OCI-LY7 (cell line): Measurements from ENCODE around the gene SLC13A3. TPM values are rescaled to one million over a fixed set of nuclear protein-coding genes. Genes with fewer than 3 reads are reported as not detected.

Experiments used
- BruUV-seq: library from RNA; stranded (reverse); fragments of 400-500 nt; replicated peaks from 2 replicates; lab custom pipeline; 2021; lab: Mats Ljungman, UMichigan
- CTCF ChIA-PET: fragments of 300-600 bp; sonication (Branson Sonifier 250); formaldehyde crosslinking; loops from one replicate; lab custom pipeline; 2022; ENCODE audit warnings: antibody characterized with exemption; ENCODE audit not compliant: unreplicated experiment; lab: Charles Lee
- POLR2A ChIA-PET: fragments of 300-600 bp; sonication (Branson Sonifier 250); formaldehyde crosslinking; loops from one replicate; lab custom pipeline; 2022; ENCODE audit warnings: antibody characterized with exemption; lab: Charles Lee
- DNase-seq: peaks from one replicate; pipeline ENCODE4 v3.0.0-alpha.2; 2015; ENCODE audit warnings: low spot score
- H2AFZ ChIP-seq: fragments of 200-600 bp; sonication (generic), shearing (Covaris generic); 2 replicates; pipeline ENCODE4 v1.6.1; 2014; ENCODE audit warnings: mild to moderate bottlenecking, antibody characterized with exemption, low read length, moderate library complexity
- H3K27ac ChIP-seq: fragments of 200-600 bp; sonication (generic); 2 replicates; pipeline ENCODE4 v1.5.1; 2014; ENCODE audit warnings: mixed run types, low read depth, mild to moderate bottlenecking, moderate library complexity, low read length, inconsistent platforms; ENCODE audit not compliant: poor library complexity, severe bottlenecking
- H3K36me3 ChIP-seq: fragments of 200-600 bp; sonication (generic); 2 replicates; pipeline ENCODE4 v1.6.1; 2014; ENCODE audit warnings: mild to moderate bottlenecking, antibody characterized with exemption, low read length, moderate library complexity, mixed read lengths; ENCODE audit not compliant: insufficient read depth
- H3K4me1 ChIP-seq: fragments of 200-600 bp; sonication (generic); 2 replicates; pipeline ENCODE4 v1.5.1; 2014; ENCODE audit warnings: mild to moderate bottlenecking, low read length; ENCODE audit not compliant: insufficient read depth, poor library complexity, severe bottlenecking
- H3K4me2 ChIP-seq: fragments of 200-600 bp; sonication (generic); 2 replicates; pipeline ENCODE4 v1.6.1; 2014; ENCODE audit warnings: mild to moderate bottlenecking, low read length
- H3K4me3 ChIP-seq: fragments of 200-600 bp; sonication (generic); 2 replicates; pipeline ENCODE4 v1.5.1; 2014; ENCODE audit warnings: mild to moderate bottlenecking, low read depth, low read length; ENCODE audit not compliant: poor library complexity, severe bottlenecking
- H3K79me2 ChIP-seq: fragments of 200-600 bp; sonication (generic); 2 replicates; pipeline ENCODE4 v1.6.1; 2016; ENCODE audit warnings: low read depth, mild to moderate bottlenecking, low read length, moderate library complexity, mixed read lengths; ENCODE audit not compliant: insufficient read depth
- H3K9me2 ChIP-seq: fragments of 200-600 bp; sonication (generic); 2 replicates; pipeline ENCODE4 v1.6.1; 2016; ENCODE audit warnings: mild to moderate bottlenecking, low read length, mixed read lengths; ENCODE audit not compliant: insufficient read depth
- H3K9me3 ChIP-seq: fragments of 200-600 bp; sonication (generic); 2 replicates; pipeline ENCODE4 v1.6.1; 2014; ENCODE audit warnings: mild to moderate bottlenecking, mixed run types, low read length, mixed read lengths
- H4K20me1 ChIP-seq: fragments of 200-600 bp; sonication (generic); 2 replicates; pipeline ENCODE4 v1.6.1; 2014; ENCODE audit warnings: mild to moderate bottlenecking, antibody characterized with exemption, low read length, moderate library complexity, mixed read lengths; ENCODE audit not compliant: insufficient read depth
- EZH2phosphoT487 ChIP-seq: fragments of 200-600 bp; sonication (generic); IDR thresholded peaks from 2 replicates; pipeline ENCODE4 v1.6.1; 2018; ENCODE audit warnings: low read depth, borderline replicate concordance, mild to moderate bottlenecking, mixed run types, antibody characterized with exemption, low read length, moderate library complexity, mixed read lengths
- intact Hi-C: fragments of 100-400 bp; cut with micrococcal nuclease; formaldehyde crosslinking; loops from one replicate; pipeline ENCODE4 v1.10.0; 2022; ENCODE audit not compliant: unreplicated experiment
- total RNA-seq, 2 experiments: library from RNA; depleted of rRNA in 1 of 2; stranded (reverse); fragments of >200 nt in 1 of 2; shearing (Covaris generic) in 1 of 2; gene quantifications; 2 replicates each; pipeline ENCODE4 v1.2.3, GENCODE V29; 2014 to 2022
- TF ChIP-seq, protein P1 (sequence below): fragments of 200-600 bp; sonication (generic); conservative IDR thresholded peaks from 2 replicates; pipeline ENCODE4 v1.5.1; 2014; ENCODE audit warnings: mild to moderate bottlenecking, antibody characterized with exemption, low read length, moderate library complexity, mixed read lengths

SLC13A3 gene
- total RNA-seq, 2 experiments from 2014 or later, result not detected

- ChIA-PET CTCF (no interaction called here), POLR2A (no interaction called here)
- H3K4me3 ChIP-seq, result no peak overlapping the region
These were observed 103.3 kb downstream of the SLC13A3 start for GRCh38 chr20:46547995-46548394.

GRCh38 chr20:46546936-46547335 lies 104.3 kb downstream of the SLC13A3 start:
- no peaks in the 10 kb centered on the region for H3K36me3 ChIP-seq
- H2AFZ ChIP-seq, result no peak overlapping the region
- ChIA-PET CTCF (no interaction called here), POLR2A (no interaction called here)
- no peak for DNase-seq
- intact Hi-C loops, result no loop called here
- H3K9me2 ChIP-seq, result no peaks in the 10 kb centered on the region
- H3K4me2 ChIP-seq, result no peak overlapping the region
- BruUV-seq, result no TSS peak
- no peaks in the 10 kb centered on the region for H4K20me1 ChIP-seq
- TF ChIP-seq, protein P1, sequence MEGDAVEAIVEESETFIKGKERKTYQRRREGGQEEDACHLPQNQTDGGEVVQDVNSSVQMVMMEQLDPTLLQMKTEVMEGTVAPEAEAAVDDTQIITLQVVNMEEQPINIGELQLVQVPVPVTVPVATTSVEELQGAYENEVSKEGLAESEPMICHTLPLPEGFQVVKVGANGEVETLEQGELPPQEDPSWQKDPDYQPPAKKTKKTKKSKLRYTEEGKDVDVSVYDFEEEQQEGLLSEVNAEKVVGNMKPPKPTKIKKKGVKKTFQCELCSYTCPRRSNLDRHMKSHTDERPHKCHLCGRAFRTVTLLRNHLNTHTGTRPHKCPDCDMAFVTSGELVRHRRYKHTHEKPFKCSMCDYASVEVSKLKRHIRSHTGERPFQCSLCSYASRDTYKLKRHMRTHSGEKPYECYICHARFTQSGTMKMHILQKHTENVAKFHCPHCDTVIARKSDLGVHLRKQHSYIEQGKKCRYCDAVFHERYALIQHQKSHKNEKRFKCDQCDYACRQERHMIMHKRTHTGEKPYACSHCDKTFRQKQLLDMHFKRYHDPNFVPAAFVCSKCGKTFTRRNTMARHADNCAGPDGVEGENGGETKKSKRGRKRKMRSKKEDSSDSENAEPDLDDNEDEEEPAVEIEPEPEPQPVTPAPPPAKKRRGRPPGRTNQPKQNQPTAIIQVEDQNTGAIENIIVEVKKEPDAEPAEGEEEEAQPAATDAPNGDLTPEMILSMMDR, result no peak
- no peak for TF ChIP-seq EZH2phosphoT487
- no peaks in the 10 kb centered on the region for H3K4me1 ChIP-seq
- no peak overlapping the region for H3K4me3 ChIP-seq
- H3K9me3 ChIP-seq, result no peaks in the 10 kb centered on the region
- no peak overlapping the region for H3K27ac ChIP-seq
- no peaks in the 10 kb centered on the region for H3K79me2 ChIP-seq

More at GRCh38 chr20:46547995-46548394, 103.3 kb downstream of the SLC13A3 start:
- H3K4me2 ChIP-seq, result no peak overlapping the region
- H3K79me2 ChIP-seq, result no peaks in the 10 kb centered on the region
- H3K9me3 ChIP-seq, result no peaks in the 10 kb centered on the region
- H3K4me1 ChIP-seq, result peaks cover 7% of the 10 kb centered on the region
- H4K20me1 ChIP-seq, result no peaks in the 10 kb centered on the region
- TF ChIP-seq, protein P1, result no peak
- no peak for TF ChIP-seq EZH2phosphoT487
- no peaks in the 10 kb centered on the region for H3K36me3 ChIP-seq
- H3K27ac ChIP-seq, result no peak overlapping the region
- intact Hi-C loops, result no loop called here
- no peak overlapping the region for H2AFZ ChIP-seq
- no peak for DNase-seq
- no TSS peak for BruUV-seq
- H3K9me2 ChIP-seq, result no peaks in the 10 kb centered on the region

- no peak for TF ChIP-seq EZH2phosphoT487
- TF ChIP-seq, protein P1, result no peak
- Histone ChIP-seq H3K9me2 (no peaks in the 10 kb centered on the region), H3K27ac (no peak overlapping the region), H3K9me3 (no peaks in the 10 kb centered on the region), H3K4me1 (no peaks in the 10 kb centered on the region), H2AFZ (no peak overlapping the region), H3K4me2 (no peak overlapping the region), H3K36me3 (no peaks in the 10 kb centered on the region), H4K20me1 (no peaks in the 10 kb centered on the region), H3K4me3 (no peak overlapping the region), H3K79me2 (no peaks in the 10 kb centered on the region)
- no peak for DNase-seq
- POLR2A ChIA-PET, result no interaction called here
- CTCF ChIA-PET, result no interaction called here
- intact Hi-C loops, result no loop called here
- no TSS peak for BruUV-seq
These were observed 105.0 kb downstream of the SLC13A3 start for GRCh38 chr20:46546298-46546697.
